Keratinocyte (primary cell): ENCODE measurements around the gene MINK1. TPM values are rescaled to one million over a fixed set of nuclear protein-coding genes. Genes with fewer than 3 reads are reported as not detected.

Source experiments
- DNase-seq: peaks from one replicate; pipeline ENCODE4 v3.0.0-alpha.2; 2011; ENCODE audit warnings: low read depth, missing footprints, low spot score
- FAIRE-seq: peaks from 2 replicates; lab custom pipeline; 2011; peaks lifted over from hg19 to GRCh38; lab: Jason Lieb, UNC
- H2AFZ ChIP-seq: 2 replicates; pipeline ENCODE4 v1.6.0; 2012; ENCODE audit warnings: low read length, control low read depth, inconsistent platforms; ENCODE audit not compliant: control insufficient read depth
- H3K27ac ChIP-seq: 2 replicates; pipeline ENCODE4 v1.5.1; 2011; ENCODE audit warnings: low read length; ENCODE audit not compliant: control insufficient read depth, insufficient read depth
- H3K27me3 ChIP-seq: 3 replicates; pipeline ENCODE4 v1.6.0; 2011; ENCODE audit warnings: low read length; ENCODE audit not compliant: control insufficient read depth, insufficient read depth; ENCODE audit errors: extremely low read depth
- H3K36me3 ChIP-seq, 2 experiments: 2 replicates in 1 of 2; 3 replicates in 1 of 2; pipeline ENCODE4 v1.5.1; 2011; ENCODE audit warnings: low read length in 2 of 2, mild to moderate bottlenecking in 1 of 2; ENCODE audit not compliant: control insufficient read depth in 2 of 2, insufficient read depth in 2 of 2; ENCODE audit errors: extremely low read depth in 1 of 2
- H3K4me1 ChIP-seq: 3 replicates; pipeline ENCODE4 v1.5.1; 2011; ENCODE audit warnings: low read length; ENCODE audit not compliant: control insufficient read depth, insufficient read depth; ENCODE audit errors: extremely low read depth
- H3K4me2 ChIP-seq: 3 replicates; pipeline ENCODE4 v1.6.0; 2011; ENCODE audit warnings: low read depth, low read length; ENCODE audit not compliant: control insufficient read depth, insufficient read depth; ENCODE audit errors: extremely low read depth
- H3K4me3 ChIP-seq, 3 experiments: fragments of 200-600 bp in 1 of 3; sonication (generic) in 1 of 3; 2 replicates in 2 of 3; 3 replicates in 1 of 3; pipeline ENCODE4 v1.5.1; 2011 to 2016; ENCODE audit warnings: low read length in 3 of 3, mild to moderate bottlenecking in 3 of 3, control low read depth in 2 of 3, inconsistent platforms in 1 of 3, low read depth in 1 of 3, mixed read lengths in 1 of 3, mixed run types in 1 of 3, moderate library complexity in 1 of 3; ENCODE audit not compliant: control insufficient read depth in 2 of 3, insufficient read depth in 2 of 3; ENCODE audit errors: extremely low read depth in 1 of 3
- H3K79me2 ChIP-seq: 2 replicates; pipeline ENCODE4 v1.6.0; 2012; ENCODE audit warnings: low read length; ENCODE audit not compliant: control insufficient read depth, insufficient read depth
- H3K9ac ChIP-seq: 3 replicates; pipeline ENCODE4 v1.6.0; 2011; ENCODE audit warnings: low read length; ENCODE audit not compliant: control insufficient read depth, insufficient read depth; ENCODE audit errors: extremely low read depth
- H3K9me1 ChIP-seq: 3 replicates; pipeline ENCODE4 v1.6.0; 2011; ENCODE audit warnings: low read length; ENCODE audit not compliant: control insufficient read depth, insufficient read depth; ENCODE audit errors: extremely low read depth
- H3K9me3 ChIP-seq: 2 replicates; pipeline ENCODE4 v1.5.1; 2012; ENCODE audit warnings: low read depth, low read length; ENCODE audit not compliant: control insufficient read depth
- H4K20me1 ChIP-seq: 3 replicates; pipeline ENCODE4 v1.6.0; 2011; ENCODE audit warnings: low read length; ENCODE audit not compliant: control insufficient read depth, insufficient read depth; ENCODE audit errors: extremely low read depth
- EZH2 ChIP-seq: IDR thresholded peaks from one replicate; pipeline ENCODE4 v1.6.1; 2012; ENCODE audit warnings: inconsistent platforms, mild to moderate bottlenecking, low read length, moderate library complexity
- dilution Hi-C: fragments of 300-500 bp; cut with MboI; formaldehyde crosslinking; loops from one replicate; pipeline ENCODE4 v1.7.0; 2020; ENCODE audit warnings: low sequenced_read_pairs; ENCODE audit not compliant: extremely low pct_ligation_motif_present
- polyA plus RNA-seq, 5 experiments: library from polyadenylated mRNA; depleted of rRNA in 3 of 5; stranded (reverse) in 3 of 5; stranded (forward) in 1 of 5; unstranded in 1 of 5; fragments of >200 nt; gene quantifications; 1 replicate in 1 of 5; 2 replicates in 3 of 5; 3 replicates in 1 of 5; pipeline versions ENCODE4 v1.2.1 to v1.2.3, GENCODE V29; 2011 to 2012; ENCODE audit warnings: missing spikeins in 2 of 5, low read depth in 1 of 5, low replicate concordance in 1 of 5
- TF ChIP-seq, protein P1 (sequence below), 3 experiments: IDR thresholded peaks in 1 of 3; conservative IDR thresholded peaks in 1 of 3; optimal IDR thresholded peaks in 1 of 3; 2 replicates in 2 of 3; 3 replicates in 1 of 3; pipeline versions ENCODE3 to v1.5.1; 2011; ENCODE audit warnings: low read length in 3 of 3, mild to moderate bottlenecking in 3 of 3, moderate library complexity in 2 of 3, control low read depth in 1 of 3, inconsistent platforms in 1 of 3; ENCODE audit not compliant: insufficient read depth in 2 of 3; ENCODE audit errors: extremely low read depth in 1 of 3

The MINK1 gene
- polyA plus RNA-seq, 1 donor (not counting 4 experiments of a cell fraction or from before 2014, with no cell fraction given) = 82.8 TPM

- H3K27ac ChIP-seq = no peak within 1 kb of the TSS
- no peak within 1 kb of the TSS for H3K4me2 ChIP-seq
- H3K4me1 ChIP-seq = peaks cover 6% of the 10 kb centered on the region
- no peak within 1 kb of the TSS for H3K4me3 ChIP-seq
- no peak within 1 kb of the TSS for H3K9ac ChIP-seq
- no peaks in the 10 kb centered on the region for H3K9me3 ChIP-seq
- H3K27me3 ChIP-seq = no peaks in the 10 kb centered on the region
- H3K36me3 ChIP-seq = peaks cover 4% of the 10 kb centered on the region in 2 experiments
- no peaks in the 10 kb centered on the region for H4K20me1 ChIP-seq
- TF ChIP-seq, protein P1, sequence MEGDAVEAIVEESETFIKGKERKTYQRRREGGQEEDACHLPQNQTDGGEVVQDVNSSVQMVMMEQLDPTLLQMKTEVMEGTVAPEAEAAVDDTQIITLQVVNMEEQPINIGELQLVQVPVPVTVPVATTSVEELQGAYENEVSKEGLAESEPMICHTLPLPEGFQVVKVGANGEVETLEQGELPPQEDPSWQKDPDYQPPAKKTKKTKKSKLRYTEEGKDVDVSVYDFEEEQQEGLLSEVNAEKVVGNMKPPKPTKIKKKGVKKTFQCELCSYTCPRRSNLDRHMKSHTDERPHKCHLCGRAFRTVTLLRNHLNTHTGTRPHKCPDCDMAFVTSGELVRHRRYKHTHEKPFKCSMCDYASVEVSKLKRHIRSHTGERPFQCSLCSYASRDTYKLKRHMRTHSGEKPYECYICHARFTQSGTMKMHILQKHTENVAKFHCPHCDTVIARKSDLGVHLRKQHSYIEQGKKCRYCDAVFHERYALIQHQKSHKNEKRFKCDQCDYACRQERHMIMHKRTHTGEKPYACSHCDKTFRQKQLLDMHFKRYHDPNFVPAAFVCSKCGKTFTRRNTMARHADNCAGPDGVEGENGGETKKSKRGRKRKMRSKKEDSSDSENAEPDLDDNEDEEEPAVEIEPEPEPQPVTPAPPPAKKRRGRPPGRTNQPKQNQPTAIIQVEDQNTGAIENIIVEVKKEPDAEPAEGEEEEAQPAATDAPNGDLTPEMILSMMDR (optimal IDR thresholded peaks at IDR 0.05 in 1 of 3, IDR thresholded peaks at IDR 0.05 in 1 of 3, conservative IDR thresholded peaks at IDR 0.05 in 1 of 3; ENCODE audit: extremely low read depth in 1 of 3, insufficient read depth in 2 of 3, low read length in 3 of 3) = no peak
- no peak for TF ChIP-seq EZH2
- no peaks in the 10 kb centered on the region for H3K9me1 ChIP-seq
- dilution Hi-C loops = no loop called here
- no peak within 1 kb of the TSS for H2AFZ ChIP-seq
- H3K79me2 ChIP-seq = peaks cover 5% of the 10 kb centered on the region
- FAIRE-seq = no peak
- no peak for DNase-seq
Measured at GRCh38 chr17:4802228-4802627, 30.9 kb upstream of the MINK1 start, which contains the start of gene C17orf114. Gene C17orf114, minus strand, starts transcription at chr17:4802328.

GRCh38 chr17:4806456-4806776 lies 26.7 kb upstream of the MINK1 start:
- peak overlapping the region; percentile 80 to 90 (median 85) for H3K4me3 ChIP-seq

More at GRCh38 chr17:4806456-4806776, 26.7 kb upstream of the MINK1 start:
- Histone ChIP-seq H3K27ac (peak overlapping the region; percentile 49), H3K36me3 (peaks cover 11 to 16% of the 10 kb centered on the region in 2 experiments), H3K9me3 (no peaks in the 10 kb centered on the region), H4K20me1 (no peaks in the 10 kb centered on the region), H3K4me2 (peak overlapping the region; percentile 97), H3K4me1 (peaks cover 15% of the 10 kb centered on the region), H3K27me3 (no peaks in the 10 kb centered on the region), H3K9me1 (no peaks in the 10 kb centered on the region), H3K9ac (peak overlapping the region; percentile 81), H2AFZ (peak overlapping the region; percentile 76), H3K79me2 (peaks cover 4% of the 10 kb centered on the region)
- no peak for DNase-seq
- dilution Hi-C loops = no loop called here
- peak; percentile 44 for FAIRE-seq
- no peak for TF ChIP-seq EZH2
- TF ChIP-seq, protein P1 (optimal IDR thresholded peaks at IDR 0.05 in 1 of 3, IDR thresholded peaks at IDR 0.05 in 1 of 3, conservative IDR thresholded peaks at IDR 0.05 in 1 of 3; ENCODE audit: extremely low read depth in 1 of 3, insufficient read depth in 2 of 3, low read length in 3 of 3) = no peak
